ENCODE data around the gene NIPBL. TPM values are rescaled to one million over a fixed set of nuclear protein-coding genes. Genes with fewer than 3 reads are reported as not detected.

The NIPBL gene
- polyA plus RNA-seq, 1 of the 3 experiments (the other 2 are of a cell fraction): 5.2 TPM

DNA sequence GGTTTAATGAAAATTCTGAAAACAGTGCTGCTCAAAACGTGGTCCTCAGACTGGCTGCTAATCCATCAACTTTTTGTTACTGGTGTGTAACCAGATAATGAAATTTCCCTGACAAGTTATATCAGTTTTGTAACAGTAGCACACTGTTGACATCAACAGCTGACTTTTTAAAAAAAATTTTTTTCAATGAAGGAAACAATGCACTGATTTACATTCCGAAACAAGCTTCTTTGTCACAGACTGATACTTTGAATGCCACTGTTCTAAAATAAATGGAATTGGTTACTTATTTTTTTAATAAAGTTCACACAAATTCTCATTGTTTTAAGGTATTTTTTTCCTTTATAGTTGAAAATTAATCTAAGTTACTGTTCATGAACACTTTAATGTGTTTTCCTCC lies 169.1 kb downstream of the NIPBL start:
- H3F3A ChIP-seq (replicated peaks; ENCODE audit: insufficient read depth): peaks cover 4% of the 10 kb centered on the region
- POLR2A ChIA-PET: no interaction called here
- no peak for DNase-seq
- WGBS (ENCODE audit: low lambda C conversion rate): 91% methylated on average over 2 of the region's 2 CpGs
- CTCF ChIA-PET: interaction anchor here (1.1 to 1.6 kb wide), 2 partner anchors 10 to 40 kb away, joined by 3 to 4 read pairs; no protein-coding TSS in a partner anchor
- no peaks in the 10 kb centered on the region for H4K20me1 ChIP-seq (ENCODE audit: insufficient read depth)
- TF ChIP-seq MXI1 (IDR thresholded peaks at IDR 0.05; ENCODE audit: low read depth, low read length) (no peak), TAF1 (IDR thresholded peaks at IDR 0.05; ENCODE audit: borderline replicate concordance, low read depth, low read length) (no peak), EZH2phosphoT487 (IDR thresholded peaks at IDR 0.05; ENCODE audit: borderline replicate concordance, low read depth) (no peak), SIN3A (IDR thresholded peaks at IDR 0.05; ENCODE audit: borderline replicate concordance, low read depth, low read length) (no peak), NRF1 (IDR thresholded peaks at IDR 0.05; ENCODE audit: low read depth, low read length) (no peak), GATA2 (CRISPR knock-in tag; IDR thresholded peaks at IDR 0.05) (no peak), CHD2 (IDR thresholded peaks at IDR 0.05; ENCODE audit: low read length, partially characterized antibody) (no peak)
- TF ChIP-seq, protein P1, sequence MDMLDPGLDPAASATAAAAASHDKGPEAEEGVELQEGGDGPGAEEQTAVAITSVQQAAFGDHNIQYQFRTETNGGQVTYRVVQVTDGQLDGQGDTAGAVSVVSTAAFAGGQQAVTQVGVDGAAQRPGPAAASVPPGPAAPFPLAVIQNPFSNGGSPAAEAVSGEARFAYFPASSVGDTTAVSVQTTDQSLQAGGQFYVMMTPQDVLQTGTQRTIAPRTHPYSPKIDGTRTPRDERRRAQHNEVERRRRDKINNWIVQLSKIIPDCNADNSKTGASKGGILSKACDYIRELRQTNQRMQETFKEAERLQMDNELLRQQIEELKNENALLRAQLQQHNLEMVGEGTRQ (IDR thresholded peaks at IDR 0.05; ENCODE audit: borderline replicate concordance, low read depth, low read length): no peak
- TF ChIP-seq, protein P2, sequence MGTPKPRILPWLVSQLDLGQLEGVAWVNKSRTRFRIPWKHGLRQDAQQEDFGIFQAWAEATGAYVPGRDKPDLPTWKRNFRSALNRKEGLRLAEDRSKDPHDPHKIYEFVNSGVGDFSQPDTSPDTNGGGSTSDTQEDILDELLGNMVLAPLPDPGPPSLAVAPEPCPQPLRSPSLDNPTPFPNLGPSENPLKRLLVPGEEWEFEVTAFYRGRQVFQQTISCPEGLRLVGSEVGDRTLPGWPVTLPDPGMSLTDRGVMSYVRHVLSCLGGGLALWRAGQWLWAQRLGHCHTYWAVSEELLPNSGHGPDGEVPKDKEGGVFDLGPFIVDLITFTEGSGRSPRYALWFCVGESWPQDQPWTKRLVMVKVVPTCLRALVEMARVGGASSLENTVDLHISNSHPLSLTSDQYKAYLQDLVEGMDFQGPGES (IDR thresholded peaks at IDR 0.05; ENCODE audit: low read depth, low read length): no peak
- TF ChIP-seq, protein P3, sequence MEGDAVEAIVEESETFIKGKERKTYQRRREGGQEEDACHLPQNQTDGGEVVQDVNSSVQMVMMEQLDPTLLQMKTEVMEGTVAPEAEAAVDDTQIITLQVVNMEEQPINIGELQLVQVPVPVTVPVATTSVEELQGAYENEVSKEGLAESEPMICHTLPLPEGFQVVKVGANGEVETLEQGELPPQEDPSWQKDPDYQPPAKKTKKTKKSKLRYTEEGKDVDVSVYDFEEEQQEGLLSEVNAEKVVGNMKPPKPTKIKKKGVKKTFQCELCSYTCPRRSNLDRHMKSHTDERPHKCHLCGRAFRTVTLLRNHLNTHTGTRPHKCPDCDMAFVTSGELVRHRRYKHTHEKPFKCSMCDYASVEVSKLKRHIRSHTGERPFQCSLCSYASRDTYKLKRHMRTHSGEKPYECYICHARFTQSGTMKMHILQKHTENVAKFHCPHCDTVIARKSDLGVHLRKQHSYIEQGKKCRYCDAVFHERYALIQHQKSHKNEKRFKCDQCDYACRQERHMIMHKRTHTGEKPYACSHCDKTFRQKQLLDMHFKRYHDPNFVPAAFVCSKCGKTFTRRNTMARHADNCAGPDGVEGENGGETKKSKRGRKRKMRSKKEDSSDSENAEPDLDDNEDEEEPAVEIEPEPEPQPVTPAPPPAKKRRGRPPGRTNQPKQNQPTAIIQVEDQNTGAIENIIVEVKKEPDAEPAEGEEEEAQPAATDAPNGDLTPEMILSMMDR (IDR thresholded peaks at IDR 0.05): no peak
- H3K36me3 ChIP-seq (replicated peaks in 1 of 2; ENCODE audit: control insufficient read depth in 1 of 2, insufficient read depth in 2 of 2, low read length in 1 of 2): peaks cover 55 to 66% of the 10 kb centered on the region in 2 experiments
- H3K79me2 ChIP-seq (ENCODE audit: insufficient read depth): no peaks in the 10 kb centered on the region
- H3K9ac ChIP-seq: no peak overlapping the region
- no peak overlapping the region for H3K4me3 ChIP-seq (ENCODE audit: low read depth in 2 of 2, low read length in 1 of 2)
- no peaks in the 10 kb centered on the region for H3K9me2 ChIP-seq
- H3K4me1 ChIP-seq (ENCODE audit: control insufficient read depth in 1 of 2, insufficient read depth in 2 of 2, low read depth in 1 of 2, low read length in 1 of 2): no peaks in the 10 kb centered on the region
- H2AFZ ChIP-seq (ENCODE audit: low read depth): no peak overlapping the region
- no peaks in the 10 kb centered on the region for H3K27me3 ChIP-seq (ENCODE audit: insufficient read depth)
- H3K4me2 ChIP-seq: no peak overlapping the region
- H3K27ac ChIP-seq (ENCODE audit: low read depth in 2 of 2, low read length in 1 of 2): no peak overlapping the region
- H3K9me3 ChIP-seq: no peaks in the 10 kb centered on the region

DNA sequence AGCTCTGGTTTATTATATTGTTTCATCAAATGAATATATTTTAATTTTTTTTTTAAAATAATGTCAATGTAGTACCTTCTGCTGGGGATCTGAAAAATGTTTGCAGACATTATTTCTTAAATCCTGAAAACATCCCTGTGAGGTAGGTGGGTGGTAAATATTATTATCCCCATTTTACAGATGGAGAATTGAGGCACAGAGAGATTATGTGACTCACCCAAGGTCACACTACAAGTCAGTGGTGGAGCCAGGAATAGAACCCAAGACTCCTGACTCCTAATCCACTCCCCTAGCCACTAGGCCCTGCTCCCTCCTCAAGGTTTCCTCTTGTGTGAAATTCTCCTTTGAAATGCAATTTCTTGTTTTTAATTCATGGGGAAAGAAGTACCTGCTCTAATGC lies 171.4 kb downstream of the NIPBL start:
- no peak overlapping the region for H3K4me2 ChIP-seq
- no peaks in the 10 kb centered on the region for H3K27me3 ChIP-seq (ENCODE audit: insufficient read depth)
- H3K36me3 ChIP-seq (replicated peaks in 1 of 2; ENCODE audit: control insufficient read depth in 1 of 2, insufficient read depth in 2 of 2, low read length in 1 of 2): peaks cover 75 to 84% of the 10 kb centered on the region in 2 experiments
- H3F3A ChIP-seq (replicated peaks; ENCODE audit: insufficient read depth): peaks cover 16% of the 10 kb centered on the region
- no peaks in the 10 kb centered on the region for H4K20me1 ChIP-seq (ENCODE audit: insufficient read depth)
- no peaks in the 10 kb centered on the region for H3K79me2 ChIP-seq (ENCODE audit: insufficient read depth)
- H3K27ac ChIP-seq (ENCODE audit: low read depth in 2 of 2, low read length in 1 of 2): no peak overlapping the region
- POLR2A ChIA-PET: no interaction called here
- no peak overlapping the region for H3K9ac ChIP-seq
- no peak overlapping the region for H2AFZ ChIP-seq (ENCODE audit: low read depth)
- no peaks in the 10 kb centered on the region for H3K9me2 ChIP-seq
- H3K4me1 ChIP-seq (ENCODE audit: control insufficient read depth in 1 of 2, insufficient read depth in 2 of 2, low read depth in 1 of 2, low read length in 1 of 2): no peaks in the 10 kb centered on the region
- DNase-seq: no peak
- no peaks in the 10 kb centered on the region for H3K9me3 ChIP-seq
- no peak for TF ChIP-seq NRF1 (IDR thresholded peaks at IDR 0.05; ENCODE audit: low read depth, low read length)
- no peak for TF ChIP-seq MEF2A (IDR thresholded peaks at IDR 0.05; ENCODE audit: borderline replicate concordance, low read depth)
- no peak for TF ChIP-seq TEAD4 (IDR thresholded peaks at IDR 0.05; ENCODE audit: borderline replicate concordance, insufficient read depth)
- TF ChIP-seq, protein P2 (IDR thresholded peaks at IDR 0.05; ENCODE audit: low read depth, low read length): no peak
- no peak overlapping the region for H3K4me3 ChIP-seq (ENCODE audit: low read depth in 2 of 2, low read length in 1 of 2)
- CTCF ChIA-PET: interaction anchor here (0.6 kb wide), 2 partner anchors 37 to 1774 kb away, joined by 3 read pairs; no protein-coding TSS in a partner anchor

All from SK-N-SH (cell line).